HepG2 (cell line): ENCODE results near the gene USF2. TPM values are rescaled to one million over a fixed set of nuclear protein-coding genes. Genes with fewer than 3 reads are reported as not detected.
A peak's percentile ranks its signal among the peaks of the same experiment; 100 is the strongest.

Experiments
- ATAC-seq: fragments of 200-7000 bp; cut with Tn5 transposase; 3 replicates; pipeline ENCODE4 v1.9.1; 2020; ENCODE audit warnings: mild to moderate bottlenecking, moderate library complexity
- BruUV-seq: library from RNA; stranded (reverse); fragments of 400-500 nt; replicated peaks from 2 replicates; lab custom pipeline; 2021; lab: Mats Ljungman, UMichigan
- CTCF ChIA-PET: fragments of 300-600 bp; formaldehyde crosslinking; extraction: SDS; loops from one replicate; lab custom pipeline; 2021; ENCODE audit warnings: low total read pairs, inconsistent platforms, low intra/inter-chr PET ratio; lab: Yijun Ruan, JAX
- POLR2A ChIA-PET: fragments of 350-600 bp; sonication (Branson Sonifier 250); formaldehyde crosslinking; loops from one replicate; lab custom pipeline; 2020; ENCODE audit warnings: antibody characterized with exemption, inconsistent platforms; lab: Yijun Ruan, JAX
- DNase-seq: peaks from one replicate; pipeline ENCODE4 v3.0.0-alpha.2; 2015; ENCODE audit warnings: low spot score
- FAIRE-seq: peaks from 3 replicates; lab custom pipeline; 2011; peaks lifted over from hg19 to GRCh38; lab: Jason Lieb, UNC
- H2AFZ ChIP-seq: one replicate; pipeline ENCODE4 v1.6.1; 2011; ENCODE audit warnings: low read length, inconsistent platforms
- H3K27ac ChIP-seq: fragments of 300-600 bp; 3 replicates; pipeline ENCODE4 v1.8.0; 2011; ENCODE audit warnings: mixed run types, mild to moderate bottlenecking, mixed read lengths, low read length, inconsistent platforms; ENCODE audit not compliant: insufficient read depth; ENCODE audit errors: extremely low read length
- H3K27me3 ChIP-seq, 2 experiments: fragments of 200-600 bp in 1 of 2; 2 replicates in 1 of 2; 3 replicates in 1 of 2; pipeline versions ENCODE4 v1.6.0 to v1.8.0; 2011; ENCODE audit warnings: low read length in 2 of 2, mild to moderate bottlenecking in 2 of 2, moderate library complexity in 2 of 2, inconsistent platforms in 1 of 2; ENCODE audit not compliant: insufficient read depth in 2 of 2, control insufficient read depth in 1 of 2
- H3K36me3 ChIP-seq, 2 experiments: fragments of 200-600 bp in 1 of 2; replicated peaks in 1 of 2; 2 replicates in 1 of 2; 3 replicates in 1 of 2; pipeline versions ENCODE4 v1.5.1 to v1.8.0; 2011; ENCODE audit warnings: low read length in 2 of 2, inconsistent platforms in 1 of 2; ENCODE audit not compliant: insufficient read depth in 2 of 2, control insufficient read depth in 1 of 2
- H3K4me1 ChIP-seq: 2 replicates; pipeline ENCODE4 v1.5.1; 2012; ENCODE audit warnings: low read length, inconsistent platforms; ENCODE audit not compliant: insufficient read depth
- H3K4me2 ChIP-seq: 2 replicates; pipeline ENCODE4 v1.6.0; 2011; ENCODE audit warnings: low read depth, low read length, inconsistent platforms
- H3K4me3 ChIP-seq, 3 experiments: fragments of 200-600 bp in 1 of 3; sonication (generic), shearing (Covaris generic) in 1 of 3; replicated peaks in 1 of 3; 2 replicates each; pipeline ENCODE4 v1.5.1; 2011 to 2016; ENCODE audit warnings: low read length in 3 of 3, inconsistent platforms in 2 of 3, low read depth in 2 of 3, mild to moderate bottlenecking in 2 of 3, control low read depth in 1 of 3, mixed read lengths in 1 of 3; ENCODE audit not compliant: insufficient read depth in 1 of 3
- H3K79me2 ChIP-seq: one replicate; pipeline ENCODE4 v1.6.1; 2011; ENCODE audit warnings: low read length, inconsistent platforms; ENCODE audit not compliant: insufficient read depth
- H3K9ac ChIP-seq: 2 replicates; pipeline ENCODE4 v1.6.0; 2011; ENCODE audit warnings: mild to moderate bottlenecking, low read depth, low read length, inconsistent platforms; ENCODE audit not compliant: insufficient read depth
- H3K9me3 ChIP-seq: 2 replicates; pipeline ENCODE4 v1.5.1; 2012; ENCODE audit warnings: mild to moderate bottlenecking, low read length
- H4K20me1 ChIP-seq: 2 replicates; pipeline ENCODE4 v1.6.0; 2011; ENCODE audit warnings: inconsistent platforms, mild to moderate bottlenecking, low read length, moderate library complexity; ENCODE audit not compliant: insufficient read depth
- EP300 ChIP-seq, 3 experiments: sonication (generic) in 1 of 3; formaldehyde crosslinking in 1 of 3; IDR thresholded peaks; 2 replicates each; pipeline versions ENCODE4 v1.5.1 to v1.6.1; 2011 to 2020; ENCODE audit warnings: low read depth in 2 of 3, low read length in 2 of 3, borderline replicate concordance in 1 of 3, improper control_type of control experiment in 1 of 3, mild to moderate bottlenecking in 1 of 3, missing genetic modification reagents in 1 of 3, moderate library complexity in 1 of 3
- HNRNPL ChIP-seq: fragments of 200-400 bp; formaldehyde crosslinking; IDR thresholded peaks from 2 replicates; pipeline ENCODE4 v1.6.1; 2017; ENCODE audit warnings: mild to moderate bottlenecking, low read depth, low read length
- RBFOX2 ChIP-seq: fragments of 200-400 bp; formaldehyde crosslinking; IDR thresholded peaks from 2 replicates; pipeline ENCODE4 v1.6.1; 2017; ENCODE audit warnings: low read depth, mild to moderate bottlenecking, low read length
- ZBTB38 ChIP-seq: sonication (generic); formaldehyde crosslinking; IDR thresholded peaks from 2 replicates; pipeline ENCODE4 v1.5.1; 2020; ENCODE audit warnings: mild to moderate bottlenecking, missing genetic modification reagents
- ZMYM3 ChIP-seq: sonication (generic); formaldehyde crosslinking; IDR thresholded peaks from 2 replicates; pipeline ENCODE4 v1.5.1; 2020; ENCODE audit warnings: mild to moderate bottlenecking, missing genetic modification reagents
- ZNF264 ChIP-seq: sonication (generic); formaldehyde crosslinking; IDR thresholded peaks from 2 replicates; pipeline ENCODE4 v1.4.0; 2020; ENCODE audit warnings: missing genetic modification reagents
- WGBS: methylation state at CpG from one replicate; pipeline ENCODE4 v1.1.6; 2017; ENCODE audit warnings: low lambda C conversion rate; 5-methylcytosine and 5-hydroxymethylcytosine counted together
- in situ Hi-C: cut with HindIII; loops from 2 replicates; pipeline ENCODE4 v1.10.0; 2017; ENCODE audit warnings: low pct_unique_long_range_greater_than_20kb; ENCODE audit not compliant: extremely low pct_ligation_motif_present
- intact Hi-C: fragments of 100-400 bp; cut with micrococcal nuclease; formaldehyde crosslinking; loops from one replicate; pipeline ENCODE4 v1.10.0; 2022; ENCODE audit not compliant: unreplicated experiment
- polyA plus RNA-seq, 8 experiments: library from polyadenylated mRNA; depleted of rRNA in 3 of 8; stranded (reverse) in 7 of 8; unstranded in 1 of 8; fragments of >200 nt; fragmentation: Illumina TruSeq in 4 of 8; extraction: Trizol in 4 of 8; gene quantifications; 2 replicates each; pipeline versions ENCODE4 v1.2.1 to v1.2.3, GENCODE V29; 2011 to 2016; ENCODE audit warnings: low read depth in 4 of 8, missing spikeins in 1 of 8, mixed read lengths in 1 of 8; ENCODE audit not compliant: insufficient read depth in 1 of 8
- total RNA-seq, 5 experiments: library from RNA; depleted of rRNA; stranded (reverse); fragments of >200 nt; fragmentation: Illumina TruSeq; extraction: Trizol; gene quantifications; 2 replicates each; pipeline ENCODE4 v1.2.3, GENCODE V29; 2016; ENCODE audit warnings: low read depth in 1 of 5
- TF ChIP-seq, protein P1 (sequence below): sonication (generic); formaldehyde crosslinking; IDR thresholded peaks from 2 replicates; pipeline ENCODE4 v1.4.0; 2020; ENCODE audit warnings: missing genetic modification reagents

The USF2 gene
- total and polyA plus RNA-seq, 2 of the 13 experiments (the other 11 are each of a cell fraction or from before 2014, with no cell fraction given), result 54.9 to 106 TPM

DNA sequence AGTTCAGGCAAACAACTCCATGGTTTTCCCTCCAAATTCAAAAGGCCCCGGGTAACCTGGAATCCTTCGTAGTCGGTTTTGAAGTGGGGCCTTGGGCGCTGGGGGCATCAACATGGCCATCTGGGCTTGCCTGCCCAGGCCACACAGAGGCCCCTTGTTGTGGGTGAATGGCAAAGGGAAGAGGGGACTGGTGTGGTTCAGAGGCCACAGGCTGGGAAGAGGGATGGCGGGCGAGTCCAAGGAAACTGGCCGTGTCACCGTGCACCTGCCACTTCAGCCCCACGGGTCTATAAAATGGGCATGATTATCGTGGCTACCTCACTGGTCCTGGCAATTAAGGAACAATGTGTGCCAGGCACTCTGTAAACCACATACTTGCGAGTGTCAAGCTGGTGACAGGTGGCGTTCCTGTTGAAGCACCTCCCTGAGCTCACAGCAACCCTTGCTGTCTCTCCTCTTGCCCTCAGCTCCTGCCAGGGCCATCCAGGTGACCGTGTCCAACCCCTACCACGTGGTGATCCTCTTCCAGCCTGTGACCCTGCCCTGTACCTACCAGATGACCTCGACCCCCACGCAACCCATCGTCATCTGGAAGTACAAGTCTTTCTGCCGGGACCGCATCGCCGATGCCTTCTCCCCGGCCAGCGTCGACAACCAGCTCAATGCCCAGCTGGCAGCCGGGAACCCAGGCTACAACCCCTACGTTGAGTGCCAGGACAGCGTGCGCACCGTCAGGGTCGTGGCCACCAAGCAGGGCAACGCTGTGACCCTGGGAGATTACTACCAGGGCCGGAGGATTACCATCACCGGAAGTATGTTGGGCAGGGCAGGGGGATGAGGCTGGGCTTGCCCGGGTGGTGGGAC, 18.7 kb upstream of the USF2 start:
- in situ Hi-C loops (no loop called here), intact Hi-C loops (loop anchor here (10.0 kb wide), 1 partner anchor 245 kb away; the partner anchor contains the start of gene KRTDAP)
- peaks cover 24% of the 10 kb centered on the region for H3K79me2 ChIP-seq
- FAIRE-seq (no peak), DNase-seq (no peak), ATAC-seq (no peak)
- H3K36me3 ChIP-seq, result peaks cover 6 to 20% of the 10 kb centered on the region in 2 experiments; a peak in 3 of 5 replicates
- no TSS peak for BruUV-seq
- H4K20me1 ChIP-seq, result peaks cover 3% of the 10 kb centered on the region; the same call in 1 of the 2 replicates
- no peak overlapping the region for H2AFZ ChIP-seq
- H3K4me2 ChIP-seq, result peak overlapping the region; percentile 83
- H3K27ac ChIP-seq, result no peak overlapping the region
- peak overlapping the region; percentile 74 to 99 (median 92) for H3K4me3 ChIP-seq
- no peaks in the 10 kb centered on the region; a peak in 1 of 5 replicates for H3K27me3 ChIP-seq
- ChIA-PET POLR2A (interaction anchor here (0.6 to 0.9 kb wide), 2 partner anchors 11 to 294 kb away, joined by 3 read pairs; no protein-coding TSS in a partner anchor), CTCF (no interaction called here)
- no peaks in the 10 kb centered on the region for H3K9me3 ChIP-seq
- peaks cover 54% of the 10 kb centered on the region for H3K4me1 ChIP-seq
- 76% methylated on average over 22 of the region's 34 CpGs for WGBS
- peak overlapping the region; percentile 94 for H3K9ac ChIP-seq
- TF ChIP-seq, protein P1, sequence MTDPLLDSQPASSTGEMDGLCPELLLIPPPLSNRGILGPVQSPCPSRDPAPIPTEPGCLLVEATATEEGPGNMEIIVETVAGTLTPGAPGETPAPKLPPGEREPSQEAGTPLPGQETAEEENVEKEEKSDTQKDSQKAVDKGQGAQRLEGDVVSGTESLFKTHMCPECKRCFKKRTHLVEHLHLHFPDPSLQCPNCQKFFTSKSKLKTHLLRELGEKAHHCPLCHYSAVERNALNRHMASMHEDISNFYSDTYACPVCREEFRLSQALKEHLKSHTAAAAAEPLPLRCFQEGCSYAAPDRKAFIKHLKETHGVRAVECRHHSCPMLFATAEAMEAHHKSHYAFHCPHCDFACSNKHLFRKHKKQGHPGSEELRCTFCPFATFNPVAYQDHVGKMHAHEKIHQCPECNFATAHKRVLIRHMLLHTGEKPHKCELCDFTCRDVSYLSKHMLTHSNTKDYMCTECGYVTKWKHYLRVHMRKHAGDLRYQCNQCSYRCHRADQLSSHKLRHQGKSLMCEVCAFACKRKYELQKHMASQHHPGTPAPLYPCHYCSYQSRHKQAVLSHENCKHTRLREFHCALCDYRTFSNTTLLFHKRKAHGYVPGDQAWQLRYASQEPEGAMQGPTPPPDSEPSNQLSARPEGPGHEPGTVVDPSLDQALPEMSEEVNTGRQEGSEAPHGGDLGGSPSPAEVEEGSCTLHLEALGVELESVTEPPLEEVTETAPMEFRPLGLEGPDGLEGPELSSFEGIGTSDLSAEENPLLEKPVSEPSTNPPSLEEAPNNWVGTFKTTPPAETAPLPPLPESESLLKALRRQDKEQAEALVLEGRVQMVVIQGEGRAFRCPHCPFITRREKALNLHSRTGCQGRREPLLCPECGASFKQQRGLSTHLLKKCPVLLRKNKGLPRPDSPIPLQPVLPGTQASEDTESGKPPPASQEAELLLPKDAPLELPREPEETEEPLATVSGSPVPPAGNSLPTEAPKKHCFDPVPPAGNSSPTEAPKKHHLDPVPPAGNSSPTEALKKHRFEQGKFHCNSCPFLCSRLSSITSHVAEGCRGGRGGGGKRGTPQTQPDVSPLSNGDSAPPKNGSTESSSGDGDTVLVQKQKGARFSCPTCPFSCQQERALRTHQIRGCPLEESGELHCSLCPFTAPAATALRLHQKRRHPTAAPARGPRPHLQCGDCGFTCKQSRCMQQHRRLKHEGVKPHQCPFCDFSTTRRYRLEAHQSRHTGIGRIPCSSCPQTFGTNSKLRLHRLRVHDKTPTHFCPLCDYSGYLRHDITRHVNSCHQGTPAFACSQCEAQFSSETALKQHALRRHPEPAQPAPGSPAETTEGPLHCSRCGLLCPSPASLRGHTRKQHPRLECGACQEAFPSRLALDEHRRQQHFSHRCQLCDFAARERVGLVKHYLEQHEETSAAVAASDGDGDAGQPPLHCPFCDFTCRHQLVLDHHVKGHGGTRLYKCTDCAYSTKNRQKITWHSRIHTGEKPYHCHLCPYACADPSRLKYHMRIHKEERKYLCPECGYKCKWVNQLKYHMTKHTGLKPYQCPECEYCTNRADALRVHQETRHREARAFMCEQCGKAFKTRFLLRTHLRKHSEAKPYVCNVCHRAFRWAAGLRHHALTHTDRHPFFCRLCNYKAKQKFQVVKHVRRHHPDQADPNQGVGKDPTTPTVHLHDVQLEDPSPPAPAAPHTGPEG (CRISPR knock-in tag), result no peak
- TF ChIP-seq ZNF264 (CRISPR knock-in tag), result no peak
- TF ChIP-seq HNRNPL, result peak; percentile 54; the same call in 1 of the 2 replicates
- TF ChIP-seq ZMYM3 (CRISPR knock-in tag), result no peak
- TF ChIP-seq RBFOX2, result peak; percentile 39; the same call in 1 of the 2 replicates
- TF ChIP-seq EP300 (IDR thresholded peaks at IDR 0.05; ENCODE audit: low read depth in 2 of 2, low read length in 2 of 2), result no peak
- TF ChIP-seq EP300 (CRISPR knock-in tag; IDR thresholded peaks at IDR 0.05; ENCODE audit: borderline replicate concordance), result 0 out of 2 replicates have a peak, but pooled peaks have one; percentile 25
- peak; percentile 76 for TF ChIP-seq ZBTB38 (CRISPR knock-in tag)
